H1 (cell line): ENCODE results near the gene UBASH3B. TPM values are rescaled to one million over a fixed set of nuclear protein-coding genes. Genes with fewer than 3 reads are reported as not detected.

ENCODE experiments used
- CTCF ChIA-PET: fragments of 300-600 bp; sonication (Branson Sonifier 250); formaldehyde crosslinking; loops from one replicate; lab custom pipeline; 2021; ENCODE audit not compliant: partially characterized antibody; lab: Charles Lee
- POLR2A ChIA-PET: fragments of 300-600 bp; sonication (Branson Sonifier 250); formaldehyde crosslinking; loops from one replicate; lab custom pipeline; 2021; ENCODE audit warnings: inconsistent platforms; ENCODE audit not compliant: partially characterized antibody; lab: Charles Lee
- DNase-seq, 2 experiments: peaks; one replicate each; pipeline versions ENCODE4 v3.0.0 to v3.0.0-alpha.2; 2010 to 2022; ENCODE audit warnings: low spot score in 2 of 2, low read depth in 1 of 2, mixed read lengths in 1 of 2
- FAIRE-seq: peaks from 2 replicates; lab custom pipeline; 2011; peaks lifted over from hg19 to GRCh38; lab: Jason Lieb, UNC
- H2AFZ ChIP-seq: 2 replicates; pipeline ENCODE4 v1.8.1; 2012; ENCODE audit warnings: low read length, inconsistent platforms
- H2AK5ac ChIP-seq: 2 replicates; pipeline ENCODE4 v1.6.1; 2013; ENCODE audit warnings: low read depth, low read length
- H2BK120ac ChIP-seq: replicated peaks from 2 replicates; pipeline ENCODE3; 2013; ENCODE audit warnings: low read depth, low read length, inconsistent platforms
- H2BK12ac ChIP-seq: 2 replicates; pipeline ENCODE4 v1.6.1; 2013; ENCODE audit warnings: low read depth, low read length
- H2BK15ac ChIP-seq: 2 replicates; pipeline ENCODE4 v1.6.1; 2013; ENCODE audit warnings: low read length
- H2BK20ac ChIP-seq: 2 replicates; pipeline ENCODE4 v1.6.1; 2013; ENCODE audit warnings: low read length
- H2BK5ac ChIP-seq: 2 replicates; pipeline ENCODE4 v1.6.1; 2013; ENCODE audit warnings: low read depth, low read length
- H3K14ac ChIP-seq: 2 replicates; pipeline ENCODE4 v1.6.1; 2013; ENCODE audit warnings: inconsistent platforms; ENCODE audit not compliant: insufficient read length
- H3K18ac ChIP-seq: 2 replicates; pipeline ENCODE4 v1.6.1; 2013; ENCODE audit warnings: low read length; ENCODE audit errors: extremely low read depth
- H3K23ac ChIP-seq: 2 replicates; pipeline ENCODE4 v1.6.1; 2013; ENCODE audit warnings: inconsistent platforms; ENCODE audit not compliant: insufficient read length
- H3K23me2 ChIP-seq: 2 replicates; pipeline ENCODE4 v1.6.1; 2013; ENCODE audit warnings: low read depth, low read length
- H3K27ac ChIP-seq: 2 replicates; pipeline ENCODE4 v1.6.1; 2011; ENCODE audit warnings: low read depth, low read length, inconsistent platforms
- H3K27me3 ChIP-seq, 4 experiments: replicated peaks in 1 of 4; 1 replicate in 1 of 4; 2 replicates in 3 of 4; pipeline versions ENCODE4 v1.6.1 to v1.8.1; 2011 to 2013; ENCODE audit warnings: low read length in 3 of 4, mild to moderate bottlenecking in 3 of 4, inconsistent platforms in 2 of 4, mixed read lengths in 2 of 4, moderate library complexity in 1 of 4; ENCODE audit not compliant: control insufficient read depth in 3 of 4, insufficient read depth in 3 of 4; ENCODE audit errors: extremely low read depth in 1 of 4
- H3K36me3 ChIP-seq, 4 experiments: 2 replicates each; pipeline versions ENCODE4 v1.6.1 to v1.8.1; 2011 to 2013; ENCODE audit warnings: mild to moderate bottlenecking in 4 of 4, low read length in 3 of 4, moderate library complexity in 2 of 4, control low read depth in 1 of 4, inconsistent platforms in 1 of 4; ENCODE audit not compliant: insufficient read depth in 4 of 4, control insufficient read depth in 2 of 4
- H3K4ac ChIP-seq: replicated peaks from 2 replicates; pipeline ENCODE3; 2013; ENCODE audit warnings: low read length, low read depth, mixed read lengths, inconsistent platforms; ENCODE audit not compliant: insufficient read length
- H3K4me1 ChIP-seq, 4 experiments: replicated peaks in 1 of 4; 1 replicate in 1 of 4; 2 replicates in 3 of 4; pipeline versions ENCODE4 v1.6.1 to v1.8.1; 2011 to 2013; ENCODE audit warnings: low read length in 3 of 4, inconsistent platforms in 2 of 4, mixed read lengths in 1 of 4; ENCODE audit not compliant: insufficient read depth in 4 of 4, control insufficient read depth in 3 of 4
- H3K4me2 ChIP-seq, 2 experiments: 2 replicates each; pipeline versions ENCODE4 v1.6.1 to v1.8.1; 2011 to 2013; ENCODE audit warnings: low read depth in 2 of 2, low read length in 2 of 2, control low read depth in 1 of 2, inconsistent platforms in 1 of 2, mild to moderate bottlenecking in 1 of 2; ENCODE audit not compliant: insufficient read depth in 1 of 2
- H3K4me3 ChIP-seq, 4 experiments: fragments of 200-600, 300-600 bp in 1 of 4; sonication (generic), shearing (Covaris generic), sonication (Bioruptor Twin) in 1 of 4; 2 replicates each; pipeline versions ENCODE4 v1.5.1 to v1.8.1; 2011 to 2016; ENCODE audit warnings: low read length in 4 of 4, low read depth in 3 of 4, control low read depth in 2 of 4, inconsistent platforms in 2 of 4, mild to moderate bottlenecking in 2 of 4, mixed read lengths in 1 of 4, moderate library complexity in 1 of 4; ENCODE audit not compliant: insufficient read depth in 2 of 4; ENCODE audit errors: extremely low read depth in 1 of 4
- H3K56ac ChIP-seq: replicated peaks from 2 replicates; pipeline ENCODE3; 2013; ENCODE audit warnings: low read depth, mild to moderate bottlenecking, mixed read lengths, low read length, inconsistent platforms; ENCODE audit not compliant: insufficient read length
- H3K79me1 ChIP-seq: 2 replicates; pipeline ENCODE4 v1.6.1; 2013; ENCODE audit warnings: low read depth, low read length, control low read depth
- H3K79me2 ChIP-seq, 2 experiments: 2 replicates each; pipeline versions ENCODE4 v1.6.1 to v1.8.1; 2012 to 2013; ENCODE audit warnings: low read length in 2 of 2, mild to moderate bottlenecking in 2 of 2, inconsistent platforms in 1 of 2; ENCODE audit not compliant: insufficient read depth in 2 of 2, control insufficient read depth in 1 of 2
- H3K9ac ChIP-seq, 4 experiments: replicated peaks in 1 of 4; 1 replicate in 1 of 4; 2 replicates in 3 of 4; pipeline versions ENCODE4 v1.6.1 to v1.8.1; 2011 to 2013; ENCODE audit warnings: low read depth in 3 of 4, low read length in 3 of 4, control low read depth in 2 of 4, mild to moderate bottlenecking in 2 of 4, moderate library complexity in 2 of 4, inconsistent platforms in 1 of 4; ENCODE audit errors: extremely low read depth in 1 of 4
- H3K9me3 ChIP-seq, 2 experiments: 2 replicates each; pipeline versions ENCODE4 v1.6.1 to v1.8.1; 2012 to 2013; ENCODE audit warnings: mild to moderate bottlenecking in 2 of 2, moderate library complexity in 2 of 2, control low read depth in 1 of 2, inconsistent platforms in 1 of 2, low read depth in 1 of 2, low read length in 1 of 2, mixed read lengths in 1 of 2; ENCODE audit not compliant: insufficient read depth in 2 of 2
- H4K20me1 ChIP-seq, 2 experiments: replicated peaks in 1 of 2; 2 replicates each; pipeline versions ENCODE3 to v1.8.1; 2011 to 2013; ENCODE audit warnings: inconsistent platforms in 2 of 2, low read length in 2 of 2, mild to moderate bottlenecking in 1 of 2; ENCODE audit not compliant: insufficient read depth in 2 of 2, control insufficient read depth in 1 of 2
- H4K5ac ChIP-seq: 2 replicates; pipeline ENCODE4 v1.6.1; 2013; ENCODE audit warnings: low read length, low read depth, mixed read lengths, inconsistent platforms; ENCODE audit not compliant: insufficient read length
- H4K8ac ChIP-seq: 2 replicates; pipeline ENCODE4 v1.8.0; 2013; ENCODE audit warnings: mild to moderate bottlenecking, moderate library complexity, low read length, inconsistent platforms; ENCODE audit not compliant: insufficient read depth; ENCODE audit errors: extremely low read depth
- H4K91ac ChIP-seq: replicated peaks from 2 replicates; pipeline ENCODE3; 2013; ENCODE audit warnings: low read length, mixed read lengths, inconsistent platforms; ENCODE audit not compliant: insufficient read length
- ATF3 ChIP-seq: IDR thresholded peaks from 2 replicates; pipeline ENCODE4 v1.6.1; 2011; ENCODE audit warnings: low read depth, mild to moderate bottlenecking, low read length; ENCODE audit not compliant: insufficient read depth
- BACH1 ChIP-seq: IDR thresholded peaks from 2 replicates; pipeline ENCODE4 v1.6.1; 2012; ENCODE audit warnings: low read length, improper control_type of control experiment
- GTF2F1 ChIP-seq: IDR thresholded peaks from 2 replicates; pipeline ENCODE4 v1.6.1; 2012; ENCODE audit warnings: low read depth, low read length, improper control_type of control experiment, borderline replicate concordance
- HDAC2 ChIP-seq, 2 experiments: fragments of 300-600 bp in 1 of 2; sonication (generic) in 1 of 2; IDR thresholded peaks; 2 replicates each; pipeline ENCODE4 v1.6.1; 2011 to 2012; ENCODE audit warnings: low read depth in 2 of 2, low read length in 2 of 2, mild to moderate bottlenecking in 2 of 2, moderate library complexity in 2 of 2, borderline replicate concordance in 1 of 2, inconsistent platforms in 1 of 2
- NANOG ChIP-seq: IDR thresholded peaks from 2 replicates; pipeline ENCODE4 v1.6.1; 2011; ENCODE audit warnings: low read length, low read depth, mild to moderate bottlenecking, inconsistent platforms; ENCODE audit not compliant: insufficient read depth, poor library complexity, severe bottlenecking
- RXRA ChIP-seq: IDR thresholded peaks from 2 replicates; pipeline ENCODE4 v1.6.1; 2011; ENCODE audit warnings: low read depth, mild to moderate bottlenecking, low read length, moderate library complexity; ENCODE audit not compliant: insufficient read depth
- TAF7 ChIP-seq: optimal IDR thresholded peaks from 2 replicates; pipeline ENCODE3; 2011; ENCODE audit warnings: low read depth, mild to moderate bottlenecking, inconsistent platforms, low read length, moderate library complexity, borderline replicate concordance
- WGBS, 2 experiments: shearing (Covaris generic) in 1 of 2; methylation state at CpG; one replicate each; pipeline versions ENCODE4 v1.1.6 to v1.1.7; 2013 to 2015; ENCODE audit warnings: low lambda C conversion rate in 2 of 2, mixed read lengths in 2 of 2, inconsistent platforms in 1 of 2, low coverage in 1 of 2, missing lambda C conversion rate in 1 of 2; ENCODE audit not compliant: insufficient replicate concordance in 2 of 2, insufficient coverage in 1 of 2, insufficient read length in 1 of 2; ENCODE audit errors: extremely low coverage in 1 of 2, missing lambda C conversion rate in 1 of 2; 5-methylcytosine and 5-hydroxymethylcytosine counted together
- polyA plus RNA-seq, 7 experiments: library from polyadenylated mRNA; depleted of rRNA in 3 of 7; stranded (reverse) in 5 of 7; unstranded in 2 of 7; fragments of >200 nt in 5 of 7; fragments of 200-250 nt in 2 of 7; gene quantifications; 1 replicate in 5 of 7; 2 replicates in 1 of 7; 4 replicates in 1 of 7; pipeline versions ENCODE4 v1.2.1 to v1.2.3, GENCODE V29; 2011 to 2013; ENCODE audit warnings: missing spikeins in 2 of 7, mixed read lengths in 2 of 7
- total RNA-seq: library from RNA; stranded (reverse); fragmentation: NEBNext Ultra II Directional; extraction: Animal tissue kit (Norgen Biotek cat#: 25700); gene quantifications from 2 replicates; pipeline ENCODE4 v1.2.1, GENCODE V29; 2021

Gene UBASH3B
- total and polyA plus RNA-seq, 2 of the 8 experiments (the other 6 are each of a cell fraction or from before 2014, with no cell fraction given) = 7.5 to 9.5 TPM

- no peak for DNase-seq
- Histone ChIP-seq H3K4ac (no peak overlapping the region), H2BK15ac (no peak overlapping the region), H3K4me1 (no peaks in the 10 kb centered on the region), H2AFZ (no peak overlapping the region), H3K79me2 (no peaks in the 10 kb centered on the region), H3K9ac (no peak overlapping the region), H3K4me3 (no peak overlapping the region), H2BK5ac (no peak overlapping the region), H3K36me3 (no peaks in the 10 kb centered on the region), H4K20me1 (no peaks in the 10 kb centered on the region), H4K8ac (no peak overlapping the region), H3K23me2 (peaks cover 3% of the 10 kb centered on the region; the same call in 1 of the 2 replicates), H2BK120ac (no peak overlapping the region), H3K4me2 (no peak overlapping the region), H2AK5ac (no peak overlapping the region), H4K91ac (no peak overlapping the region), H3K14ac (no peak overlapping the region), H3K56ac (no peak overlapping the region), H2BK20ac (no peak overlapping the region), H3K27ac (no peak overlapping the region), H3K27me3 (no peaks in the 10 kb centered on the region), H4K5ac (no peak overlapping the region), H3K18ac (no peak overlapping the region), H3K23ac (no peak overlapping the region), H3K9me3 (no peaks in the 10 kb centered on the region), H3K79me1 (no peaks in the 10 kb centered on the region), H2BK12ac (no peak overlapping the region)
- TF ChIP-seq TAF7 (no peak), NANOG (no peak), RXRA (no peak), HDAC2 (IDR thresholded peaks at IDR 0.05; ENCODE audit: borderline replicate concordance in 1 of 2, low read depth in 2 of 2, low read length in 2 of 2) (no peak), ATF3 (no peak), BACH1 (no peak), GTF2F1 (no peak)
- CTCF ChIA-PET = interaction anchor here (0.6 to 17.5 kb wide), 28 partner anchors 9 to 870 kb away, joined by 3 to 290 read pairs (median 6); partner anchors contain the start of gene UBASH3B
- no peak for FAIRE-seq
- 85% methylated on average over 3 of the region's 3 CpGs; no CpG with 5 or more reads in 1 of the 2 experiments for WGBS, 2 experiments
- POLR2A ChIA-PET = no interaction called here
Observed at GRCh38 chr11:122627745-122628144, 27.8 kb upstream of the UBASH3B start.
